HPDE6-E6E7 (cell line): ENCODE results near the gene DCPS.
A peak's percentile ranks its signal among the peaks of the same experiment; 100 is the strongest.
"Not testable (repeated sequence)": the region's sequence is repeated elsewhere in the genome, so short reads cannot be mapped to it uniquely, and the experiment has no call there.

Source experiments
- DNase-seq: peaks from one replicate; pipeline ENCODE4 v3.0.0; 2011; ENCODE audit warnings: missing footprints; ENCODE audit errors: extremely low spot score

The DCPS gene, protein sequence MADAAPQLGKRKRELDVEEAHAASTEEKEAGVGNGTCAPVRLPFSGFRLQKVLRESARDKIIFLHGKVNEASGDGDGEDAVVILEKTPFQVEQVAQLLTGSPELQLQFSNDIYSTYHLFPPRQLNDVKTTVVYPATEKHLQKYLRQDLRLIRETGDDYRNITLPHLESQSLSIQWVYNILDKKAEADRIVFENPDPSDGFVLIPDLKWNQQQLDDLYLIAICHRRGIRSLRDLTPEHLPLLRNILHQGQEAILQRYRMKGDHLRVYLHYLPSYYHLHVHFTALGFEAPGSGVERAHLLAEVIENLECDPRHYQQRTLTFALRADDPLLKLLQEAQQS

DNA sequence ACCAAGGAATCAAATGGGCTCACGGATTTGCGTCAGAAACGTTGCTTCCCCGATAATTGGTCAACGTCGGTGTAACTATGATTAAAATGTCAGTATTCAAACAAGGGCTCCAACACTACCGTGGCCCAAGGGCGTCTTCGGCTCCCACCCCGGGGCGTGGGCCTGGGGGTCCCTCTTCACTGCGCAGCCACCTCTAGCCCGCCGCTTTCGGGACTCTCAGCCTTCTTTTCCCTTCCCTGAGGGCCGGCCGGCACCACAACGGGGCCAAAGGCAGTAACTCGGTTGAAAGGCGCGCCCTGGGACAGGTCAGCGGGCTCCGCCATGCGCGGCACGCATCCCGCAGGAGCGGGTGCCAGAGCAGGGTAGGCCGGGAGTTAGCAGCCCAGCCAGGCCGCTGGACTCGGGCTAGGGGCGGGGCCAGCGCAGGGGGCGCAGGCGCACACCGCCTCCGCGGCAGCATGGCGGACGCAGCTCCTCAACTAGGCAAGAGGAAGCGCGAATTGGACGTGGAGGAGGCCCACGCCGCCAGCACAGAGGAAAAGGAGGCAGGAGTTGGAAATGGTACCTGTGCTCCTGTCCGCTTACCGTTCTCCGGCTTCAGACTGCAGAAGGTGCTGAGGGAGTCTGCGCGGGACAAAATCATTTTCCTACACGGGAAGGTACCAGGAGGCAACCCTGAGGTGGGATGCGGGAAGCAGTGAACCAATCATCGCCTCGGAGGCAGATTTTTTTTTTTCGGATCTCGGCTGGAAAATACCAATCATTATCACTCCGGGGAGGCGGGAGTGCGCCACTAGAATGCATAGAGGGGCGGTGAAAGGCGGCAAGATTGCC is at the start of gene DCPS:
Gene DCPS (plus strand): TSS at position 438 of the 834 bp plus-strand sequence. CDS start 21 bp downstream, at position 459.
- DNase-seq, result peak; percentile 97

DNA sequence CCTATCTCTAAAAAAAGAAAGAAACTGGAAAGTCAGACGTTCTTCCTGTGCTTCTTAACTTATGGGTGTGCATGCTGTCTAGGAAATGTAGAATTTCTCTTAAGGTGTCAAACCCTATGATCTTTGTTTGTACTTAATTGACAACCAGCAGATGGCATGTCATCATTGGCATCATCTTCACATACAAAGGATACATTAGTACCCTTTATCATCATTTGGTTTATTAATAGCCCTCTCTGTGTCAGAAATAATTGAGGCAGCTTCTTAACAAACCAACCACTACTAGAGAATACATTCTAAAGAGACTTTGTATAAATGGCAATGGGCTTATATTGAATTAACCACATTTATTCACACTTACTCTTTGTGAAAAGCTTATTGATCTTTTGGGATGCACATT is 49.0 kb upstream of the DCPS start:
- no peak for DNase-seq

DNA sequence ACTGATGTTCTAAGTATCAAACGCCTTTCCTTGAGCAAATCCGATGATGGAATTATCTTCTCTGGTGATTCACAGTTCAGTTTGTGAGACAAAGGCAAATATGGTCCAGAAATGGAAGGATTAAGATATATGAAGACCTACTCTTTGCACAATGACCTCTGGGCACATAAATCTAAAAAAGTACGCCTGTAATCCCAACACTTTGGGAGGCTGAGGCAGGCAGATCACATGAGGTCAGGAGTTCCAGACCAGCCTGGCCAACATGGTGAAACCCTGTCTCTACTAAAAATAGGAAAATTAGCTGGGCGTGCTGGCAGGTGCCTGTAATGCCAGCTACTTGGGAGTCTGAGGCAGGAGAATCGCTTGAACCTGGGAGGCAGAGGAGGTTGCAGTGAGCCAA is 48.4 kb upstream of the DCPS start:
- DNase-seq, result not testable (repeated sequence)

DNA sequence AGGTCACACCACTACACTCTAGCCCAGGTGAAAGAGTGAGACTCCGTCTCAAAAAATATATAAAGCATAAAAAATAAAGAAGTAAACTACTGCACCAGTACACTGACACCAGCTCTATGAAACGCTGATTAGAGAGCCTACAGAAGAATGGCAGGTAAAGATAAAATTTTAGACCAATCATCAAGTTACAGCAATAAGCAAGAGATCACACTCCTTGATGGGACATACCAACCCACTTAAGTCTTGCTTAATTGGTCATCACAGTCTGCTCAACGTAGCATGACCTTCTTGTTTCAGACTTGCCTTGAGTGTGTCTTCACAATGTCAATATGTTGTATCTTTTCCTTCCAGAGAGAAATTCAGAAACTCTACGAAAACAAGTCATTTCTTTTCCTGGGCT is 47.6 kb upstream of the DCPS start:
- DNase-seq, result no peak

DNA sequence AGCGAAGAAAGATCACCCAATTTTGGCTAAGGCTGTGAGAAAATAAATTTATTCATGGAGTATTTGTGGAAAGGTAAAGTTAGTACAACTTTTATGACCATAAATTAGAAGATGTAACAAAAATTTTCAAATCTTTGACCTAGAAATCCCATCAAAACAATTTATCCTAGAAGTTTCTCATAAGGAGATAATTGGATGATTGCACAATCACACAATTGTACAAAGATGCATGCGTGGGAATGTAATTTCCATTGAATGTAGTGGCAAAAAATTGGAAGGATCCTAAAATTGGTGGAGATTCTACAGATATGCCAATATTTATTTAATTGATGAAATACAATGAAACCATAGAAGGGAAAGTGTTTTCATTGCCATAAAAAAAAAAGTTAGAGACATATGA is 46.7 kb upstream of the DCPS start:
- no peak for DNase-seq

DNA sequence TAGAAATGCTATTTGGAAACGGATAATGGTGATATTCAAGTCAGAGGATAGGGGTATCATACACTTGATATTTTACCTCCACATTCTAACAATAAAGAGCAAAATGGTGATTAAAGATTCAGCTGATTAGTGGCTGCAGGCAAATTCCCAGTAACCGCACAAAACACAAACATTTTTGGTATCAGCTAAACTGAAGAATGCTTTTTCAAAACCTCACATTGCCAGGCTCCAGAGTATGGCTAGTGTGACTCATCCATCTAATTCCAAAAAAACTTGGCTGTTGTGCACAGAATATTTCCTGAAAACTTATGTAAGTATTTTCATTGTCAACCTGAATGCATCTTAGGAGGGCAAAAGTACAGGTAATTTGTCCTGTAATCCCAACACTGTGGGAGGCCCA is 46.1 kb upstream of the DCPS start:
- DNase-seq, result no peak

DNA sequence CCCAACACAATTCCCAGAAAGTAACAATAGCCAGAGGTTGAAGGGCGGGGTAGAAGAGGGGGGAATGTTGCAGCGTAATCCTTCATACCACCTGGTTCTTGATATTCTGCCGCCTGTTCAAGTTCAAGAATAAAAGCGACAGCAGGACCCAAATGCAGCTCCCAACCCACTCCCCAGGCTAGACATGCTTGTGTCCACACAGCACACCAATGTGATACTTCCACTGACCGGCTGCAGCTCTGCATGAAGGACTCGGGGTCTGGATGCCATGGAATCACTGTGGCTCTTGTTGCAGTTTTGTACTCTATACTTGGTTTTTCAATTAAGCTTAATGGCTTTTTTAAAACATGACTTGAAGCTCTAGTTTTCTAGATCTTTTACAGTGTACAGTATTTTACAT is 41.6 kb upstream of the DCPS start:
- no peak for DNase-seq

DNA sequence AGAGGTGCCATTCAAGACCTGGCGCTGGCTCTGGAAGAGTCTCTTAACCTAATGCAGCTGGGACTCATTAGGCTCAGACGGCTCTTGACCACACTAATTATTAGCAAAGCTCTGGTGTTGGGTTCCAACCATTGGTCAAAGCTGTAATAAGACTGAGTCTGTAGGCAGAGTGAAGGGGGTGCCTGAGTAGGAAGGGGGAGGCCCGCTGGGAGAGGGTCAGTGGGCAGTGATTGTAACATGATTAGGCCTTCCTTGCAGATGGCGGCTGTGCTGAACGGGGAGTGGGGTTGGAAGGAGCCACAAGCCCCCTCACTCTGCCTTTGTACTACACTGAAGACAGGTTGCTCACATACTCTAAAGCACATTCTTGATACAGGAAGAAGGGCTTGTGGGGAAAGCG is 40.4 kb upstream of the DCPS start:
- no peak for DNase-seq

DNA sequence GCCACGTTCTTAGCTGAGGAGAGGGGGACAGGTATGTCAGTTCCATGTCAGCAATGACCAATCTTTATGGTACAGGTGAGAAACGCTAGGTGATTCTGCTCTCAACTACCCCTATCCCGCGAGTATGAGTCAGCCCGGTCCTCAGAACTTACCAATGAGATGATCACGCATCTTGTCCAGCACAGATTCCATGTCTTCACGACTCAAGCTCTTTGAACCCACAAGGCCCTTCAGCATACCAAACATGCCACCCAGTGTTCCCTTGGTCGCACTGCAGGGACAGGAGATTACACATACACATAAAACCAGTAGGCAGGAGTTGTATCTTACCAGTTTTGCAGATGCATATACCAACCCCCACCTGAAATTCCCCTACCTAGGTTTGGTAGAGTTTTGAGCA is 38.0 kb upstream of the DCPS start:
- no peak for DNase-seq

DNA sequence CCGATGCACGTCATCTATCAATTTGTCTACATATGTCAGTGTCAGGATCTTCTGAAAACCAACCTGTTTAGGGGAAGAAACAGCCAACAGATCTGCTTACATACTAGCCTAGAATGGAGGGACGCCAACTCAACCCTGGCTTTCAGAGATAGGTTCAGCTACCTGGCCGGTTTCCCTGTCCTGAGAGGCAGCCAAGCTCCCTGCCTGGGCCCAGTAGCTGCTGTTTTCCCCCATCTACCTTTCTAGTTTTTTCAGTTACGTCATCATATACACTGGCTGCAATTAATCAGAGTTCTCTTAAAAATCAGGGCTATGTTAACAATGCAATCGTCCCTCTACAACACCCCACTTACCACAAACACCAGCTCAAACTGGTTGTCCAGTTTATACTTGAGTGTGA is 36.2 kb upstream of the DCPS start:
- no peak for DNase-seq

DNA sequence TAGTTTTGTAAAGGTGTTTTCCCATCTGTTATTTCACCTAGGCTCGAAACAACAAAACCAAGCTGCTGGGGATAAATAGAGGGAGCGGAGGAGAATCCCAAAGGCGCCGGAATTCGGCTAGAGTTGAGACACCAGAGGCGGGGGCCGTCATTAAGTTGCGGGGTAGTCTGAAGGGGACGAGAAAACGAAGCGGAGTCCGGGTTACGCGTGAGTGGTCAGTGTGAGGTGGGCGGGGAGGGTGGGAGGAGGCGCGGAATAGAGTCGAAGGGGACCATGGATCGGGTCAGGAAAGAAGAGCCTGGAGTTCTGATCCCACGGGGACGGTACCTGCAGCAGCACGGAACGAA is 35.5 kb upstream of the DCPS start:
- DNase-seq, result peak; percentile 39

DNA sequence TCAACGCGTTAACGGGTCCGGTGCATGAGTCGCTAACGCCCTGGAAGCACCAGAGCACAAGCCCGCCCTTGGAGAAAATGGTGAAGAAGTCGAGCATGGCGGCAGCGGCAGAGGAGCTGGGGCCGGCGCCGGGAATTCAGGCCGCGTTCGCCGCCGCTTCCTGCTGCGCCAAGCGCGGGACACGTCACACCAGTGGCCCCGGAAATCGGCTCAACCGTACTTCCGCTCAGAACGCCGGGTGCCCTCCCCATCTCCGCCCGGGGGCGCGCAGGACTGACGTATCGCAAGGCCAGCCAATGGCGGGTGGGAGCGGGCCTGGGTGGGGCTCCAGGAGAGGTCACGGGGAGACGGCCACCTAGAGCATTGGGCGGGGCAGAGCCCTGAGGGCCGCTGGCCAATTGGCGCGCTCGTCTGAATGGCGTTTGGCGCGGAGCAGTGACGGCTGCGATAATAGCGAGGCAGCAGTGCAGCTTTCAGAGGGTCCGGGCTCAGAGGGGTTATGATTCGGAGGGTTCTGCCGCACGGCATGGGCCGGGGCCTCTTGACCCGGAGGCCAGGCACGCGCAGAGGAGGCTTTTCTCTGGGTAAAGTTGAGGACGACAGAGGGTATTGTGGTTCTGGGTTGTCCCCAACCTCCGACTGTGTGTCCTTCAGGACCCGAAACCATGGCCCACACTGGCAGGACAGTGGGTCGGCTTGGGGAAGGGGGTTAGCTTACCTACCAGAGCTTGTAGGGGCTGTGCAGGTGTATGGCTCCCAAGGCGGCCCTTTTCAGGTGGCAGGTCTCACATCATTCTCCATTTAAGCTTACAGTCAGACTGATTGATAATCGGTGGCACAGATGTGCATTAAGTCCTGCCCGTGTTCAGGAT is 34.9 kb upstream of the DCPS start, which contains the start of the genes FOXRED1 and SRPRA:
Gene FOXRED1 (plus strand): TSS at position 447 of the 872 bp plus-strand sequence. CDS start 53 bp downstream, at position 500.
Gene SRPRA (minus strand): TSS at position 188 of the 872 bp plus-strand sequence. CDS start 91 bp downstream, at position 97.
- peak; percentile 100 for DNase-seq

DNA sequence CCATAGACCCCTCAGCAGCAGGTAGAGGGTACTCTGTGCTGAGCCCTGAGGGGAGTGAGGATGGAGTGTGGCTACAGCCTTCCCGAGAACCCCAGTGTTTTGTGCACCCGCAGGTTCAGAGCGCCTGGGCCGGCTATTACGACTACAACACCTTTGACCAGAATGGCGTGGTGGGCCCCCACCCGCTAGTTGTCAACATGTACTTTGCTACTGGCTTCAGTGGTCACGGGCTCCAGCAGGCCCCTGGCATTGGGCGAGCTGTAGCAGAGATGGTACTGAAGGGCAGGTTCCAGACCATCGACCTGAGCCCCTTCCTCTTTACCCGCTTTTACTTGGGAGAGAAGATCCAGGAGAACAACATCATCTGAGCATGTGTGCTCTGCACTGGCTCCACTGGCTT is 26.5 kb upstream of the DCPS start:
- DNase-seq, result no peak

DNA sequence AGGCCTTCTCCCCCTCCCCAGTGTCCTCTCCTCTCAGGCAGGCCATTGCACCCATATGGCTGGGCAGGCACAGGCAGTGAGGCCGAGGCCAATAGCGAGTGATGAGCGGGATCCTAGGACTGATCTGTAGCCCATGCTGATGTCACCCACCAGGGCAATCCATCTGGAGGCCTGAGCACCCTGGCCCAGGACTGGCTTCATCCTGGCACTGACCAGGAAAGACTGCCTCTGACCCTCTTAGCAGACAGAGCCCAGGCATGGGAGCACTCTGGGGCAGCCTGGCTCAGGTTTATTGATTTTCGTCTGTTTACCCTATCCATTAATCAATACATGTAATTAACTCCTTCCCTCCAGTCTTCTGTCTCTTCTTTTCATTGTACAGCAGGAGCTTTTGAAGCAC is 26.1 kb upstream of the DCPS start:
- DNase-seq, result no peak

DNA sequence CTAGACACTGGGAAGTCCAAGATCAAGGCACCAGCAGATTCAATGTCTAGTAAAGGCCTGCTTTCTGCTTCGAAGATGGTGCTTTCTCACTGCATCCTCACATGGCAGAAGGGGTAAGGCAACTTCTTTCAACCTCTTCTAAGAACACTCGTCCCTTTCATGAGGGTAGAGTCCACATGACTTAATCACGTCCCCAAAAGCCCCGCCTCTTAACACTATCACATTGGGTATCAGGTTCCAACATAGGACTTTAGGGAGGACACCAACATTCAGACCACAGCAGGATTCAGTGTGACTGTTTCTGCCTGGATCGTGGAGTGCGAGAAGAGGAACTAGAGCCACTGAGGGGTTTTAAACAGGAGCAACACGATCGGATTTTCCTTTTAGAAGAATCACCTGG is 24.7 kb upstream of the DCPS start:
- no peak for DNase-seq

DNA sequence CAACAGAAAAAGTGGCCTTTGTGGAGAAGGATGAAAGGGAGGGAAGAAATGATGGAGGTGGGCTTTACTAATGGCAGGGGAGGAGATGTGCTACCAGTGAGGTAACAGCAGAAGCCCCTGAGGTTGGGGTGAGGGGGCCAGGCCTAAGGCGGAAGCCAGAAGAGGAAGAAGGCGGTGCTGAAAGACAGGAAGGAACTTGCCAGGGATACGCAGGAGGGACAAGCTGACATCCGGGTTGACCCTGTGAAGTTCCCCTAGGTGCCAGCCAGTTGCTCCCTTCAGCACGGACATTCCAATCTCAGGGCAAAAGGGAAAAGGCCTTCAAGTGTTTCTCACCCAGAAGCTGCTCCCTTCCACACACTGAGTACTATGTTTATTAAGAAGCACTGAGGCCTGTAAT is 23.3 kb upstream of the DCPS start:
- DNase-seq, result no peak

DNA sequence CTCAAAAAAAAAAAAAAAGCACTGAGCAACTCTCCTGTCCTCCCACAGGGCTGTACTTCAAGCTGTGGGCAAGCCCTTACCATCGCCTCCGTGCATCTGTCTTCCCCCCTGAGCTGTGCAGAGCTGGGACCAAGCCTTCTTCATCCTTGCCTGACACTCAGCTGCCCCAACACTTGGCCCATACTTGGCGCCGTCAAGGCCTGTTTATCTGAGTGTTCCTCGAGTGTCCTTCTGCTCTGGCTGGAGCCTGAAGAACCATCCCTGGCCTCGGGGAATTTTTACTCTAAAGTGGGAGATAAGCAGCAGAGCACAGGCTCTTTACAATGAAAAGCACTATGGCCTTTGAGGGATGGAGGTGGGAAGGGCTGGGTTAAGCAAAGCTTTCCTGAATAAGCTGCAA is 22.6 kb upstream of the DCPS start:
- DNase-seq, result no peak

DNA sequence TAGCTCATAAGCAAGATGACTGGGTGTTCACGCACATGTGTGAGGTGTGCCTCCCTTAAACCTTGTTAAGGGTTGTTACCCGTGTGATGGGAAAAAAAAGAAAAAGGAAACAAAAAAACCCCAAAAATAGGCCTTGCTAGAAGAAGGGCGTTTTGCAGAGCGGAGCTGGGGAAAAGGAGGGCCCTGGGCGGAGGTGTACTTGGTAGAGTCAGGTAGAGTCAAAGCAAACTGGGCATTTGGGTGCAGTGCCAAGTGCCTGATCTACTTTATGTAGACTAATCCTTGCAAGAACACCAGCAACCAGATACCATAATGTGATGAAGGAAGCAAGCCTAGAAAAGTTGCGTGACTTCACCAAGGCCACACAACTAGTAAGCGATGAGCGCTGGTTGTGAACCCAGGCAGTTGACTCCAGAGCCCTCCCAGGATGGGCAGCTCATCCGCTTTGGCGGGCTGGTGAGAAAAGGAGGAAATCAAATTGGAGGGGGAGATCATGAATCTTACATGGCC is 22.1 kb upstream of the DCPS start:
- DNase-seq, result no peak

DNA sequence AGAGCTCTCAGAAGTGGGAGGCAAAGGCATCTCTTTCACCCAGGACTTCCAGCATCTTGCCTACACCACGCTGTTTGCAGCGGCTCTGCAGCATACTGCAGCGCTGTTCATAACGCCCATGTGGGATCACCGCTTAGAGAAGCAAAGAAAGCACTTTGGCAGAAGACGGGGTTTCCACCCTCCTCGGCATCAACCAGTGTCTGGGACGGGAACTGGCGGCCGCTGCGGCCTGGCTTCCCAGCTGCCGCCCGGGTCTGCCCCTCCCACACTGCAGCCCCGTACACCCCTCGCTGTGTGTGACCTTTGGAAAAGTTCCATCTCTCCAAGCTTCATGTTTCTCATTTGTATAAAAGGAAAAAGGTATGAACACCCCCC is 21.5 kb upstream of the DCPS start:
- no peak for DNase-seq

DNA sequence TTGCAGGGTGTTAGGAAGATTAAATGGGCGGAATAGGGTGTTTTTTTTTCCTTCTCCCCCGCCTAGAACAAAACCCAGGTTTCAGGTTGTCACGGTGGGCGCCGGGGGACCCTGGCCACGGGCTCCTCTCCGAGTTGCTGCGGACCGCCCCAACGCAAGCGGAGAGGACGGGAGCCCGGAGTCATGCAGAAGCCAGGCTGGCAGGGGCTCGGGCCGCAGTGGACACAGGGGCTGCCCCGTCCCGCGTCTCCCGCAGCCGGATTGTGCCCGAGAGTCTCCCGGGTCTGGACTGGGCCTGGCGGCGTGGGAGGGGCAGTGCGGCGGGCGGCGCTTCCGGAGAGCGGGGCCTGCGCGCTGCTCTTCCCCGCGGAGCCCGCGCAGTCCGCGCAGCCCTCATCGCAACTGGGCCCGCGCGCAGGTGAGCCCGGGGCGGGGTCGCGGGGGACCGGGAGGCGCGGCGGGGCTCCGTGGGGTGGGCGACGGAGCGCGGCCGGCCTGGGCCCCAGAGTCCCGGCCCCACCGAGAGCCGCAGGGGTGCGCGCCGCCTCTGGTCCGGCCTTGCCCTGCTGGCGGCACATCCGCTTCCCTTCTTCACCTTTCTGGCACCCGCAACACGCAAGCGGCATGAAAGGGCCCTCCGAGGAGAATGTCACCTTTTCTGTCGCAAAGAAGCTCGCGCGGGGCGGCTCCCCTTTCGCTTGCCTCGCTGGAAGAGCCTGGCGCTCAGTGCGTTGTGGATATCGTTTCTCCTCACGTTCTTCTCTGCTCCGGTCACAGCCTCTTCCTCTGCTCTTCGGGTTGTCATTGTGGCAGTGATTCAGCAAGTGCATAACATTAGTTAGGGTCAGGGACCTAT is 20.9 kb upstream of the DCPS start, which contains the start of gene TIRAP:
Gene TIRAP (plus strand): TSS at position 358 of the 856 bp plus-strand sequence. CDS start 7,802 bp downstream, outside the sequence.
- DNase-seq, result no peak

DNA sequence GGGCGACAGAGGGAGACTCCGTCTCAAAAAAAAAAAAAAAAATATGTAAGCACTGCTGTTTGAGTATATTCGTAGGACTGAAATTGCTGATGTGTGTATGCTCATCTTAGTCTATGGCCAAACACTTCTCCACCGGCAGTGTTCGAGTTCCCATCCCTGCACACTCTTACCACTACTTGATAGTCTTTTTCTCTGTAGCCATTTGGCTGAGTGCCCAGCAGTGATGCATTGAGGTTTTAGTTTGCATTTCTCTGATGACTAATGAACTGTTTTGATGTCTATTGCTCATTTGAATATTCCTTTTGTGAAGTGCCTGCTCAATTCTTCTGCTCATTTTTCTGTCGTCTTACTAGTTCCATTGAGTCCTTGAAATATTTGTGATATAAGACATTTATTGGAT is 19.0 kb upstream of the DCPS start:
- DNase-seq, result peak; percentile 63
